Endometrium (tissue), 2 donors: ENCODE data around the gene GNAL.

Experiments used
- FAIRE-seq: peaks from 2 replicates; lab custom pipeline; 2012; peaks lifted over from hg19 to GRCh38; lab: Jason Lieb, UNC
- donor health status: control.
- donor health status: control.

The GNAL gene

GRCh38 chr18:11762429-11762828 is 73.4 kb downstream of the GNAL start:
- FAIRE-seq: no peak

- FAIRE-seq: no peak
These were observed 78.3 kb downstream of the GNAL start for GRCh38 chr18:11767329-11767728.

GRCh38 chr18:11767935-11768334 is 78.9 kb downstream of the GNAL start:
- no peak for FAIRE-seq

GRCh38 chr18:11775436-11776174 is 86.5 kb downstream of the GNAL start:
- FAIRE-seq: no peak

- no peak for FAIRE-seq
These were observed 91.0 kb downstream of the GNAL start for GRCh38 chr18:11780042-11780441.

GRCh38 chr18:11783716-11784331 is 94.8 kb downstream of the GNAL start:
- no peak for FAIRE-seq

GRCh38 chr18:11784674-11785304 is 95.7 kb downstream of the GNAL start:
- no peak for FAIRE-seq

- FAIRE-seq: no peak
These were observed 96.5 kb downstream of the GNAL start for GRCh38 chr18:11785444-11786055.

GRCh38 chr18:11789716-11790510 is 100.8 kb downstream of the GNAL start:
- no peak for FAIRE-seq

GRCh38 chr18:11791131-11791530 is 102.1 kb downstream of the GNAL start:
- no peak for FAIRE-seq

GRCh38 chr18:11792632-11793031 is 103.6 kb downstream of the GNAL start:
- no peak for FAIRE-seq

- FAIRE-seq: no peak
These were observed 105.1 kb downstream of the GNAL start for GRCh38 chr18:11794195-11794594.

GRCh38 chr18:11795916-11796315 is 106.9 kb downstream of the GNAL start:
- FAIRE-seq: no peak

- FAIRE-seq: no peak
These were observed 109.2 kb downstream of the GNAL start for GRCh38 chr18:11798271-11798670.

GRCh38 chr18:11799066-11799465 is 110.0 kb downstream of the GNAL start:
- FAIRE-seq: no peak

GRCh38 chr18:11800566-11801334 is 111.7 kb downstream of the GNAL start:
- FAIRE-seq: no peak

GRCh38 chr18:11801573-11801972 is 112.5 kb downstream of the GNAL start:
- no peak for FAIRE-seq

- FAIRE-seq: no peak
These were observed 113.1 kb downstream of the GNAL start for GRCh38 chr18:11802158-11802557.

GRCh38 chr18:11802586-11802985 is 113.5 kb downstream of the GNAL start:
- FAIRE-seq: no peak

- FAIRE-seq: no peak
These were observed 118.2 kb downstream of the GNAL start for GRCh38 chr18:11807233-11807632.
